K562 (cell line): ENCODE measurements around the gene PAGE1.
"Not testable (repeated sequence)": the region's sequence is repeated elsewhere in the genome, so short reads cannot be mapped to it uniquely, and the experiment has no call there.

Experiments
- ARHGAP35 ChIP-seq: fragments of 450-650 bp; IDR thresholded peaks from 2 replicates; pipeline ENCODE4 v1.6.1; 2018; ENCODE audit not compliant: partially characterized antibody
- CTCF ChIP-seq, 3 experiments: IDR thresholded peaks in 2 of 3; conservative IDR thresholded peaks in 1 of 3; 2 replicates each; pipeline ENCODE4 v1.5.1; 2011 to 2012; ENCODE audit warnings: low read length in 3 of 3, mild to moderate bottlenecking in 3 of 3, control low read depth in 2 of 3, improper control_type of control experiment in 1 of 3, inconsistent platforms in 1 of 3, low read depth in 1 of 3, mixed read lengths in 1 of 3, moderate library complexity in 1 of 3; ENCODE audit not compliant: insufficient read depth in 2 of 3
- POLR2G ChIP-seq: fragments of 200-400 bp; formaldehyde crosslinking; IDR thresholded peaks from 2 replicates; pipeline ENCODE4 v1.6.1; 2017; ENCODE audit warnings: low read depth, mild to moderate bottlenecking, antibody characterized with exemption, low read length, moderate library complexity
- PRMT5 ChIP-seq: sonication (generic); formaldehyde crosslinking; IDR thresholded peaks from 2 replicates; pipeline ENCODE4 v1.5.0; 2020; ENCODE audit warnings: missing genetic modification reagents
- RFX1 ChIP-seq: fragments of 450-650 bp; IDR thresholded peaks from 2 replicates; pipeline ENCODE4 v1.6.1; 2016; ENCODE audit warnings: mild to moderate bottlenecking, moderate library complexity
- USF1 ChIP-seq: sonication (generic); formaldehyde crosslinking; IDR thresholded peaks from 2 replicates; pipeline ENCODE4 v1.9.0; 2022; ENCODE audit warnings: mild to moderate bottlenecking, missing genetic modification reagents
- ZSCAN29 ChIP-seq: fragments of 450-650 bp; IDR thresholded peaks from 2 replicates; pipeline ENCODE4 v1.6.1; 2017
- TF ChIP-seq, protein P1 (sequence below): sonication (generic); formaldehyde crosslinking; IDR thresholded peaks from 2 replicates; pipeline ENCODE4 v1.9.0; 2022; ENCODE audit warnings: mild to moderate bottlenecking, missing genetic modification reagents

GRCh38 chrX:49741501-49741900 is 45.7 kb upstream of the PAGE1 start:
- not testable (repeated sequence) for TF ChIP-seq USF1 (CRISPR knock-in tag); RFX1; CTCF (IDR thresholded peaks at IDR 0.05 in 2 of 3, conservative IDR thresholded peaks at IDR 0.05 in 1 of 3; ENCODE audit: insufficient read depth in 2 of 3, low read depth in 1 of 3, low read length in 3 of 3); PRMT5 (CRISPR knock-in tag); POLR2G; ARHGAP35; ZSCAN29
- TF ChIP-seq, protein P1, sequence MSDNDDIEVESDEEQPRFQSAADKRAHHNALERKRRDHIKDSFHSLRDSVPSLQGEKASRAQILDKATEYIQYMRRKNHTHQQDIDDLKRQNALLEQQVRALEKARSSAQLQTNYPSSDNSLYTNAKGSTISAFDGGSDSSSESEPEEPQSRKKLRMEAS (CRISPR knock-in tag): not testable (repeated sequence)
